Measurements from ENCODE around the gene CASTOR1.

Gene CASTOR1

GRCh38 chr22:30297991-30298701, 8.8 kb upstream of the CASTOR1 start:
- DNase-seq = no peak

GRCh38 chr22:30297276-30297990, 8.1 kb upstream of the CASTOR1 start:
- no peak for DNase-seq

GRCh38 chr22:30296833-30297232, 7.5 kb upstream of the CASTOR1 start:
- no peak for DNase-seq

- no peak for DNase-seq
Measured at GRCh38 chr22:30296324-30296723, 7.0 kb upstream of the CASTOR1 start.

- DNase-seq = no peak
Measured at GRCh38 chr22:30295576-30295975, 6.3 kb upstream of the CASTOR1 start.

GRCh38 chr22:30294830-30295229, 5.5 kb upstream of the CASTOR1 start:
- DNase-seq = no peak

GRCh38 chr22:30294066-30294465, 4.8 kb upstream of the CASTOR1 start:
- DNase-seq = no peak

GRCh38 chr22:30293026-30293425, 3.7 kb upstream of the CASTOR1 start:
- DNase-seq = no peak

- DNase-seq = no peak
Measured at GRCh38 chr22:30292069-30292970, 3.0 kb upstream of the CASTOR1 start.

- DNase-seq = no peak
Measured at GRCh38 chr22:30291058-30291892, 2.0 kb upstream of the CASTOR1 start.

- DNase-seq = no peak
Measured at GRCh38 chr22:30290342-30291057, 1.2 kb upstream of the CASTOR1 start.

GRCh38 chr22:30289980-30290313, 642 bp upstream of the CASTOR1 start:
- no peak for DNase-seq

- DNase-seq = no peak
Measured at GRCh38 chr22:30288419-30289140, 725 bp downstream of the CASTOR1 start.

GRCh38 chr22:30287648-30288418, 1.5 kb downstream of the CASTOR1 start:
- peak; percentile 88 to 89 for DNase-seq

GRCh38 chr22:30286813-30287647, 2.3 kb downstream of the CASTOR1 start:
- DNase-seq = peak; percentile 93

- DNase-seq = no peak
Measured at GRCh38 chr22:30286331-30286730, 3.0 kb downstream of the CASTOR1 start.

GRCh38 chr22:30285846-30286200, 3.5 kb downstream of the CASTOR1 start:
- no peak for DNase-seq

GRCh38 chr22:30285176-30285845, 4.0 kb downstream of the CASTOR1 start:
- no peak for DNase-seq

GRCh38 chr22:30284666-30285065, 4.6 kb downstream of the CASTOR1 start:
- no peak for DNase-seq

Data from stimulated activated CD4-positive, alpha-beta T cell treated with anti-CD3 and anti-CD28 coated beads, Interleukin-2, amount 100 ng/mL, for 48 hours (primary cell).